ENCODE measurements around the gene PRR3. TPM values are rescaled to one million over a fixed set of nuclear protein-coding genes. Genes with fewer than 3 reads are reported as not detected.

Gene PRR3
- total and polyA plus RNA-seq, 9 of the 15 experiments (the other 6 are each of a cell fraction or from before 2014, with no cell fraction given): 23.5 to 59.6 (median 28.8) TPM

GRCh38 chr6:30554962-30555815 is 1.9 kb upstream of the PRR3 start (continued):
- no peak for TF ChIP-seq ETS1 (conservative IDR thresholded peaks at IDR 0.05; ENCODE audit: control insufficient read depth, low read depth, low read length)
- no peak for TF ChIP-seq NR3C1 (CRISPR knock-in tag; IDR thresholded peaks at IDR 0.05)
- TF ChIP-seq CCNT2 (IDR thresholded peaks at IDR 0.05; ENCODE audit: borderline replicate concordance, extremely low read depth, insufficient read length, low read depth, low read length): no peak
- no peak for TF ChIP-seq SIN3B (IDR thresholded peaks at IDR 0.05; ENCODE audit: low read depth)
- TF ChIP-seq SMAD4 (CRISPR knock-in tag; conservative IDR thresholded peaks at IDR 0.05): no peak
- TF ChIP-seq ZNF79 (CRISPR knock-in tag; IDR thresholded peaks at IDR 0.05; ENCODE audit: low read depth): no peak
- TF ChIP-seq LEF1 (IDR thresholded peaks at IDR 0.05): no peak; the same call in 1 of the 2 replicates
- TF ChIP-seq FOXK1 (CRISPR knock-in tag; IDR thresholded peaks at IDR 0.05; ENCODE audit: borderline replicate concordance): peak; percentile 80; the same call in 1 of the 2 replicates
- TF ChIP-seq ZNF3 (CRISPR knock-in tag; IDR thresholded peaks at IDR 0.05): no peak
- TF ChIP-seq PPARD (CRISPR knock-in tag; IDR thresholded peaks at IDR 0.05): no peak
- TF ChIP-seq ZNF398 (CRISPR knock-in tag; IDR thresholded peaks at IDR 0.05): no peak
- TF ChIP-seq MLLT1 (IDR thresholded peaks at IDR 0.05): no peak
- TF ChIP-seq ZNF445 (CRISPR knock-in tag; IDR thresholded peaks at IDR 0.05; ENCODE audit: low read depth): no peak
- TF ChIP-seq RREB1 (CRISPR knock-in tag; IDR thresholded peaks at IDR 0.05): no peak
- TF ChIP-seq SRSF3 (IDR thresholded peaks at IDR 0.05; ENCODE audit: insufficient read depth, low read length): no peak
- no peak for TF ChIP-seq SETDB1 (IDR thresholded peaks at IDR 0.05; ENCODE audit: low read length)
- TF ChIP-seq HSF4 (CRISPR knock-in tag; IDR thresholded peaks at IDR 0.05; ENCODE audit: borderline replicate concordance): no peak
